Esophagus squamous epithelium (tissue), 5 donors: ENCODE measurements around the gene HOXD4. TPM values are rescaled to one million over a fixed set of nuclear protein-coding genes. Genes with fewer than 3 reads are reported as not detected.

ENCODE experiments used
- DNase-seq: peaks from one replicate; lab custom pipeline; 2025; lab: John Stamatoyannopoulos, UW
- H3K27ac ChIP-seq, 4 donors: fragments of 200-600 bp; sonication (generic); one replicate each; pipeline ENCODE4 v1.5.1; 2016 to 2019; ENCODE audit warnings: mild to moderate bottlenecking in 1 of 4
- H3K27me3 ChIP-seq, 4 donors: fragments of 200-600 bp; sonication (generic); 1 replicate in 3 of 4; 2 replicates in 1 of 4; pipeline versions ENCODE4 v1.5.1 to v1.6.0; 2017 to 2021; ENCODE audit warnings: antibody characterized with exemption in 1 of 4
- H3K36me3 ChIP-seq, 3 donors: fragments of 200-600 bp; sonication (generic); one replicate each; pipeline ENCODE4 v1.5.1; 2016 to 2019
- H3K4me1 ChIP-seq, 3 donors: fragments of 200-600 bp; sonication (generic); one replicate each; pipeline ENCODE4 v1.5.1; 2017 to 2019
- H3K4me3 ChIP-seq, 4 donors: fragments of 200-600 bp; sonication (generic); 1 replicate in 3 of 4; 2 replicates in 1 of 4; pipeline ENCODE4 v1.5.1; 2016 to 2019; ENCODE audit warnings: mild to moderate bottlenecking in 2 of 4, moderate library complexity in 1 of 4
- H3K9me3 ChIP-seq, 3 donors: fragments of 200-600 bp; sonication (generic); one replicate each; pipeline ENCODE4 v1.5.1; 2016 to 2019
- CTCF ChIP-seq, 6 experiments: fragments of 450-650 bp in 4 of 6; fragments of 200-600 bp in 2 of 6; sonication (generic) in 2 of 6; IDR thresholded peaks; one replicate each; pipeline ENCODE4 v1.5.1; 2016 to 2019; ENCODE audit warnings: antibody characterized with exemption in 6 of 6, mild to moderate bottlenecking in 4 of 6, moderate library complexity in 4 of 6
- POLR2A ChIP-seq, 4 donors: fragments of 450-650 bp; IDR thresholded peaks; one replicate each; pipeline ENCODE4 v1.6.1; 2017; ENCODE audit warnings: antibody characterized with exemption in 4 of 4, mild to moderate bottlenecking in 4 of 4, moderate library complexity in 3 of 4
- WGBS, 2 donors: methylation state at CpG; one replicate each; pipeline ENCODE4 v1.1.5; 2018; 5-methylcytosine and 5-hydroxymethylcytosine counted together
- intact Hi-C: fragments of 100-400 bp; cut with DNase I; formaldehyde crosslinking; loops from one replicate; pipeline ENCODE4 v1.15.0; 2022
- total RNA-seq, 4 donors: library from RNA; depleted of rRNA; stranded (reverse); fragments of >200 nt; gene quantifications; one replicate each; pipeline ENCODE4 v1.1.0, GENCODE V29; 2016
- donor health status: DM: yes; HTN: yes; CAD: no.

The HOXD4 gene
- total RNA-seq, 4 donors from 2014 or later: 0.31 to 2.5 TPM; not detected in 2

- H3K4me1 ChIP-seq: peaks cover 11 to 30% (median 18%) of the 10 kb centered on the region in 3 donors
- H3K4me3 ChIP-seq: peak overlapping the region; percentile 41 to 71 (median 50)
- no peak for TF ChIP-seq CTCF (IDR thresholded peaks at IDR 0.05)
- no peaks in the 10 kb centered on the region for H3K36me3 ChIP-seq
- no peak for DNase-seq
- 6 to 11% methylated on average over 12 of the region's 13 CpGs for WGBS, 2 donors
- intact Hi-C loops: no loop called here
- no peaks in the 10 kb centered on the region for H3K9me3 ChIP-seq
- H3K27ac ChIP-seq: peak overlapping the region in 3 of 4 donors; percentile 6 to 64 (median 57)
- peaks cover 6 to 99% (median 20%) of the 10 kb centered on the region in 4 donors for H3K27me3 ChIP-seq
Observed at GRCh38 chr2:176187200-176187898, 36.0 kb downstream of the HOXD4 start.

GRCh38 chr2:176187899-176188773 is 36.8 kb downstream of the HOXD4 start, which contains the start of gene HOXD1:
HOXD1 (plus strand) TSS chr2:176188668; CDS start chr2:176188802, 134 bp downstream.
- no peak for DNase-seq
- Histone ChIP-seq H3K36me3 (no peaks in the 10 kb centered on the region), H3K4me1 (peaks cover 11 to 30% (median 18%) of the 10 kb centered on the region in 3 donors), H3K9me3 (no peaks in the 10 kb centered on the region), H3K27me3 (peaks cover 6 to 100% (median 20%) of the 10 kb centered on the region in 4 donors), H3K27ac (peak within 1 kb of the TSS; percentile 6 to 68 (median 60)), H3K4me3 (peak within 1 kb of the TSS; percentile 41 to 71 (median 50))
- intact Hi-C loops: no loop called here
- TF ChIP-seq POLR2A (IDR thresholded peaks at IDR 0.05): peak in 1 of 4 donors; percentile 31
- no peak for TF ChIP-seq CTCF (IDR thresholded peaks at IDR 0.05)
- WGBS, 2 donors: 3% methylated on average over 15 to 27 of the region's 68 CpGs

- Histone ChIP-seq H3K9me3 (no peaks in the 10 kb centered on the region), H3K27ac (peak overlapping the region; percentile 6 to 68 (median 60)), H3K36me3 (no peaks in the 10 kb centered on the region), H3K27me3 (peaks cover 6 to 100% (median 20%) of the 10 kb centered on the region in 4 donors), H3K4me1 (peaks cover 11 to 30% (median 18%) of the 10 kb centered on the region in 3 donors), H3K4me3 (peak overlapping the region; percentile 41 to 71 (median 50))
- intact Hi-C loops: no loop called here
- no peak for TF ChIP-seq POLR2A (IDR thresholded peaks at IDR 0.05)
- no peak for TF ChIP-seq CTCF (IDR thresholded peaks at IDR 0.05)
- no peak for DNase-seq
- 0% methylated on average over 10 of the region's 98 CpGs for WGBS, 2 donors
Observed at GRCh38 chr2:176188774-176189680, 37.7 kb downstream of the HOXD4 start.

DNA sequence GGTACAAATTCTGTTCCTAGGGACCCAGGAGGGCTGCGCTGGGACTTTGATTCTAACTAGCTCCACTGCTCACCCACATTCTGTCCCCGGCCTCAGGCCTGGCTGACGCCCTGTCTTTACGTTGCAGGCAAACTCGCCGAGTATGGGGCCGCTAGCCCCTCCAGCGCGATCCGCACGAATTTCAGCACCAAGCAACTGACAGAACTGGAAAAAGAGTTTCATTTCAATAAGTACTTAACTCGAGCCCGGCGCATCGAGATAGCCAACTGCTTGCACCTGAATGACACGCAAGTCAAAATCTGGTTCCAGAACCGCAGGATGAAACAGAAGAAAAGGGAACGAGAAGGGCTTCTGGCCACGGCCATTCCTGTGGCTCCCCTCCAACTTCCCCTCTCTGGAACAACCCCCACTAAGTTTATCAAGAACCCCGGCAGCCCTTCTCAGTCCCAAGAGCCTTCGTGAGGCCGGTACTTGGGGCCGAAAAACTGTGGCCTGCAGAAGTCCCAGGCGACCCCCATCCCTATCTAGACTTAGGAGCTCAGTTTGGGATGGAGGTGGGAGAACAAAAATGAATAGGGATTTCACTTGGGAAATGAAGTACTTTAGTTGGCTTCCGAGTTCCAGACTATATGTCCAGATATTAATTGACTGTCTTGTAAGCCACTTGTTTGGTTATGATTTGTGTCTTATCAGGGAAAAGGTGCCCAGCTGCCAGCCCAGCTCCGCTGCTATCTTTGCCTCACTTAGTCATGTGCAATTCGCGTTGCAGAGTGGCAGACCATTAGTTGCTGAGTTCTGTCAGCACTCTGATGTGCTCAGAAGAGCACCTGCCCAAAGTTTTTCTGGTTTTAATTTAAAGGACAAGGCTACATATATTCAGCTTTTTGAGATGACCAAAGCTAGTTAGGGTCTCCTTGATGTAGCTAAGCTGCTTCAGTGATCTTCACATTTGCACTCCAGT is 38.6 kb downstream of the HOXD4 start:
- WGBS, 2 donors: 21 to 22% methylated on average over 23 to 25 of the region's 28 CpGs
- DNase-seq: no peak
- Histone ChIP-seq H3K27me3 (peaks cover 6 to 100% (median 20%) of the 10 kb centered on the region in 4 donors), H3K4me1 (peaks cover 11 to 30% (median 18%) of the 10 kb centered on the region in 3 donors), H3K4me3 (peak overlapping the region in 3 of 4 donors; percentile 46 to 71 (median 55)), H3K36me3 (no peaks in the 10 kb centered on the region), H3K27ac (no peak overlapping the region), H3K9me3 (no peaks in the 10 kb centered on the region)
- intact Hi-C loops: no loop called here
- TF ChIP-seq POLR2A (IDR thresholded peaks at IDR 0.05): no peak
